ENCODE results near the gene CD247.
A peak's percentile ranks its signal among the peaks of the same experiment; 100 is the strongest.

CD247 gene

GRCh38 chr1:167510881-167511280 is 7.4 kb downstream of the CD247 start:
- Histone ChIP-seq H3K79me1 (replicated peaks; ENCODE audit: low read length, poor library complexity, severe bottlenecking) (no peaks in the 10 kb centered on the region), H3K14ac (ENCODE audit: low read length in 2 of 2) (no peak overlapping the region), H3K4me1 (ENCODE audit: control insufficient read depth, insufficient read depth, low read depth, low read length) (no peaks in the 10 kb centered on the region), H2BK15ac (ENCODE audit: low read depth, poor library complexity, severe bottlenecking) (no peak overlapping the region), H3K18ac (ENCODE audit: low read depth in 1 of 2, low read length in 2 of 2) (no peak overlapping the region), H4K91ac (ENCODE audit: low read length) (no peak overlapping the region), H3K9ac (ENCODE audit: low read length) (no peak overlapping the region), H2BK12ac (ENCODE audit: low read length in 2 of 2) (no peak overlapping the region), H3K27ac (ENCODE audit: low read length, poor library complexity, severe bottlenecking) (no peak overlapping the region), H3K4ac (ENCODE audit: low read depth in 1 of 2, low read length in 2 of 2) (no peak overlapping the region), H2AFZ (ENCODE audit: low read depth, low read length) (no peak overlapping the region), H3K23ac (ENCODE audit: low read length in 2 of 2) (no peak overlapping the region), H3K27me3 (ENCODE audit: control insufficient read depth in 1 of 2, insufficient read depth in 1 of 2, low read length in 2 of 2) (peaks cover 8 to 30% of the 10 kb centered on the region in 2 experiments), H3K4me2 (ENCODE audit: low read length, poor library complexity, severe bottlenecking) (no peak overlapping the region), H4K8ac (ENCODE audit: low read length) (no peak overlapping the region), H3K36me3 (ENCODE audit: control insufficient read depth in 1 of 2, insufficient read depth in 2 of 2, low read depth in 1 of 2, low read length in 2 of 2) (no peaks in the 10 kb centered on the region), H2AK5ac (ENCODE audit: low read length, severe bottlenecking) (no peak overlapping the region), H2BK120ac (ENCODE audit: low read depth, low read length) (no peak overlapping the region), H2BK5ac (ENCODE audit: low read depth, low read length, poor library complexity, severe bottlenecking) (no peak overlapping the region), H3K9me3 (ENCODE audit: control insufficient read depth, low read length) (no peaks in the 10 kb centered on the region), H3K4me3 (ENCODE audit: insufficient read depth in 1 of 2, low read depth in 1 of 2, low read length in 2 of 2) (no peak overlapping the region)
- DNase-seq: no peak
- WGBS: 98% methylated on average over 2 of the region's 4 CpGs

DNA sequence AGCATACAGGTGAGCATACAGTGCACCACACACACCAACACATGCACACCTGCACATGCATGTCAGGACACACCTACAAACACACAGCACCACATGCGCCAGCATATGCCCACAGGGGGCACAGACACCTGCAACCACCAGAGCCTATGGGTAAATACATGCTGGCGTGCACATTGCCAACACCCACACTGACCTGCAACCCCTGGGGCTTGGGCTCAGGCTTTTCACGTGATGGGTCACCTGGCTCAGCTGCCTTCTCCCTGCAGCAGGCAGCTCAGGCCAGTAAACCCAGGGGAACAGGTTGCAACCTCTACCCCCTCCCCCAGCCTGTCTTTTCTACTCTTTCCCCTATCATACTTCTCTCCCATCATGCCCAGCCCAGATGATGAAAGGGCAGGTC is 8.1 kb downstream of the CD247 start:
- DNase-seq: no peak
- no peaks in the 10 kb centered on the region for H3K4me1 ChIP-seq (ENCODE audit: control insufficient read depth, insufficient read depth, low read depth, low read length)
- WGBS: 86% methylated on average over 3 of the region's 3 CpGs
- H4K91ac ChIP-seq (ENCODE audit: low read length): peak overlapping the region; percentile 5
- H2AFZ ChIP-seq (ENCODE audit: low read depth, low read length): no peak overlapping the region
- no peak overlapping the region for H4K8ac ChIP-seq (ENCODE audit: low read length)
- H2AK5ac ChIP-seq (ENCODE audit: low read length, severe bottlenecking): no peak overlapping the region
- H3K23ac ChIP-seq (ENCODE audit: low read length in 2 of 2): no peak overlapping the region
- H3K4me2 ChIP-seq (ENCODE audit: low read length, poor library complexity, severe bottlenecking): no peak overlapping the region
- H3K14ac ChIP-seq (ENCODE audit: low read length in 2 of 2): no peak overlapping the region
- H3K79me1 ChIP-seq (replicated peaks; ENCODE audit: low read length, poor library complexity, severe bottlenecking): no peaks in the 10 kb centered on the region
- no peak overlapping the region for H3K4me3 ChIP-seq (ENCODE audit: insufficient read depth in 1 of 2, low read depth in 1 of 2, low read length in 2 of 2)
- H2BK12ac ChIP-seq (ENCODE audit: low read length in 2 of 2): no peak overlapping the region
- no peaks in the 10 kb centered on the region for H3K9me3 ChIP-seq (ENCODE audit: control insufficient read depth, low read length)
- no peak overlapping the region for H2BK15ac ChIP-seq (ENCODE audit: low read depth, poor library complexity, severe bottlenecking)
- no peak overlapping the region for H2BK120ac ChIP-seq (ENCODE audit: low read depth, low read length)
- H2BK5ac ChIP-seq (ENCODE audit: low read depth, low read length, poor library complexity, severe bottlenecking): no peak overlapping the region
- no peak overlapping the region for H3K18ac ChIP-seq (ENCODE audit: low read depth in 1 of 2, low read length in 2 of 2)
- H3K9ac ChIP-seq (ENCODE audit: low read length): no peak overlapping the region
- H3K4ac ChIP-seq (ENCODE audit: low read depth in 1 of 2, low read length in 2 of 2): no peak overlapping the region
- no peak overlapping the region for H3K27ac ChIP-seq (ENCODE audit: low read length, poor library complexity, severe bottlenecking)
- H3K27me3 ChIP-seq (ENCODE audit: control insufficient read depth in 1 of 2, insufficient read depth in 1 of 2, low read length in 2 of 2): peaks cover 14 to 34% of the 10 kb centered on the region in 2 experiments
- H3K36me3 ChIP-seq (ENCODE audit: control insufficient read depth in 1 of 2, insufficient read depth in 2 of 2, low read depth in 1 of 2, low read length in 2 of 2): no peaks in the 10 kb centered on the region

DNA sequence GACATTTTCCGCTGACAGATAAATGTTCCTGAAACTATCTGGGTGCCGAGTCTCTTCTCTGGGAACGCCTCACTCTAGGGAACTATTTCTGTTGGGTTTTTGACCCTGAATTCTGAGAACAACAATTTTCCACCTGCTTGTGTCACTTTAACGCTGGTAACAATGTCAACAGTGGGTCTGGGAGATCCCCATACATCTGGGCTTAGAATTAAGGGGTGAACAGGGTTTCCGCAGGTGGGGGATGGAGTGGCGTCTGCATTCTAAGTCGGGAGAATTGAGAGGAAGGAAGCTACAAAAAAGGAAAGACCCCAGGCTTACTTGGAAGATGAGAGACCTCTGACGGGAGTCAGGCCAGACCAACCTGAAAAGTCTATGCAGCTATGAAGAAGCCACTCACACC is 8.7 kb downstream of the CD247 start:
- H3K23ac ChIP-seq (ENCODE audit: low read length in 2 of 2): no peak overlapping the region
- no peak overlapping the region for H2BK15ac ChIP-seq (ENCODE audit: low read depth, poor library complexity, severe bottlenecking)
- H2AFZ ChIP-seq (ENCODE audit: low read depth, low read length): no peak overlapping the region
- no peaks in the 10 kb centered on the region for H3K9me3 ChIP-seq (ENCODE audit: control insufficient read depth, low read length)
- H2BK12ac ChIP-seq (ENCODE audit: low read length in 2 of 2): no peak overlapping the region
- H3K27ac ChIP-seq (ENCODE audit: low read length, poor library complexity, severe bottlenecking): no peak overlapping the region
- no peaks in the 10 kb centered on the region for H3K79me1 ChIP-seq (replicated peaks; ENCODE audit: low read length, poor library complexity, severe bottlenecking)
- H2BK5ac ChIP-seq (ENCODE audit: low read depth, low read length, poor library complexity, severe bottlenecking): no peak overlapping the region
- no peaks in the 10 kb centered on the region for H3K4me1 ChIP-seq (ENCODE audit: control insufficient read depth, insufficient read depth, low read depth, low read length)
- no peak for DNase-seq
- peaks cover 15 to 35% of the 10 kb centered on the region in 2 experiments for H3K27me3 ChIP-seq (ENCODE audit: control insufficient read depth in 1 of 2, insufficient read depth in 1 of 2, low read length in 2 of 2)
- 89% methylated on average over 8 of the region's 8 CpGs for WGBS
- no peak overlapping the region for H3K4me3 ChIP-seq (ENCODE audit: insufficient read depth in 1 of 2, low read depth in 1 of 2, low read length in 2 of 2)
- no peak overlapping the region for H3K14ac ChIP-seq (ENCODE audit: low read length in 2 of 2)
- H2BK120ac ChIP-seq (ENCODE audit: low read depth, low read length): no peak overlapping the region
- H3K18ac ChIP-seq (ENCODE audit: low read depth in 1 of 2, low read length in 2 of 2): no peak overlapping the region
- H3K4ac ChIP-seq (ENCODE audit: low read depth in 1 of 2, low read length in 2 of 2): no peak overlapping the region
- no peak overlapping the region for H4K91ac ChIP-seq (ENCODE audit: low read length)
- H4K8ac ChIP-seq (ENCODE audit: low read length): no peak overlapping the region
- no peaks in the 10 kb centered on the region for H3K36me3 ChIP-seq (ENCODE audit: control insufficient read depth in 1 of 2, insufficient read depth in 2 of 2, low read depth in 1 of 2, low read length in 2 of 2)
- no peak overlapping the region for H3K9ac ChIP-seq (ENCODE audit: low read length)
- H3K4me2 ChIP-seq (ENCODE audit: low read length, poor library complexity, severe bottlenecking): no peak overlapping the region
- H2AK5ac ChIP-seq (ENCODE audit: low read length, severe bottlenecking): no peak overlapping the region

GRCh38 chr1:167507719-167508118 is 10.6 kb downstream of the CD247 start:
- no peak overlapping the region for H3K23ac ChIP-seq (ENCODE audit: low read length in 2 of 2)
- H2AK5ac ChIP-seq (ENCODE audit: low read length, severe bottlenecking): no peak overlapping the region
- no peak overlapping the region for H3K18ac ChIP-seq (ENCODE audit: low read depth in 1 of 2, low read length in 2 of 2)
- no peak for DNase-seq
- H4K8ac ChIP-seq (ENCODE audit: low read length): no peak overlapping the region
- H3K4ac ChIP-seq (ENCODE audit: low read depth in 1 of 2, low read length in 2 of 2): no peak overlapping the region
- H2BK15ac ChIP-seq (ENCODE audit: low read depth, poor library complexity, severe bottlenecking): no peak overlapping the region
- no peak overlapping the region for H4K91ac ChIP-seq (ENCODE audit: low read length)
- no peak overlapping the region for H2AFZ ChIP-seq (ENCODE audit: low read depth, low read length)
- H2BK5ac ChIP-seq (ENCODE audit: low read depth, low read length, poor library complexity, severe bottlenecking): no peak overlapping the region
- H3K14ac ChIP-seq (ENCODE audit: low read length in 2 of 2): no peak overlapping the region
- H3K27me3 ChIP-seq (ENCODE audit: control insufficient read depth in 1 of 2, insufficient read depth in 1 of 2, low read length in 2 of 2): peaks cover 33 to 46% of the 10 kb centered on the region in 2 experiments
- H3K4me1 ChIP-seq (ENCODE audit: control insufficient read depth, insufficient read depth, low read depth, low read length): no peaks in the 10 kb centered on the region
- H3K9ac ChIP-seq (ENCODE audit: low read length): no peak overlapping the region
- no peaks in the 10 kb centered on the region for H3K36me3 ChIP-seq (ENCODE audit: control insufficient read depth in 1 of 2, insufficient read depth in 2 of 2, low read depth in 1 of 2, low read length in 2 of 2)
- 79% methylated on average over 3 of the region's 3 CpGs for WGBS
- no peak overlapping the region for H3K4me2 ChIP-seq (ENCODE audit: low read length, poor library complexity, severe bottlenecking)
- no peak overlapping the region for H2BK12ac ChIP-seq (ENCODE audit: low read length in 2 of 2)
- no peak overlapping the region for H2BK120ac ChIP-seq (ENCODE audit: low read depth, low read length)
- H3K79me1 ChIP-seq (replicated peaks; ENCODE audit: low read length, poor library complexity, severe bottlenecking): no peaks in the 10 kb centered on the region
- no peaks in the 10 kb centered on the region for H3K9me3 ChIP-seq (ENCODE audit: control insufficient read depth, low read length)
- H3K4me3 ChIP-seq (ENCODE audit: insufficient read depth in 1 of 2, low read depth in 1 of 2, low read length in 2 of 2): no peak overlapping the region
- no peak overlapping the region for H3K27ac ChIP-seq (ENCODE audit: low read length, poor library complexity, severe bottlenecking)
